ENCODE results near the gene IZUMO4.
A peak's percentile ranks its signal among the peaks of the same experiment; 100 is the strongest.

IZUMO4 gene

DNA sequence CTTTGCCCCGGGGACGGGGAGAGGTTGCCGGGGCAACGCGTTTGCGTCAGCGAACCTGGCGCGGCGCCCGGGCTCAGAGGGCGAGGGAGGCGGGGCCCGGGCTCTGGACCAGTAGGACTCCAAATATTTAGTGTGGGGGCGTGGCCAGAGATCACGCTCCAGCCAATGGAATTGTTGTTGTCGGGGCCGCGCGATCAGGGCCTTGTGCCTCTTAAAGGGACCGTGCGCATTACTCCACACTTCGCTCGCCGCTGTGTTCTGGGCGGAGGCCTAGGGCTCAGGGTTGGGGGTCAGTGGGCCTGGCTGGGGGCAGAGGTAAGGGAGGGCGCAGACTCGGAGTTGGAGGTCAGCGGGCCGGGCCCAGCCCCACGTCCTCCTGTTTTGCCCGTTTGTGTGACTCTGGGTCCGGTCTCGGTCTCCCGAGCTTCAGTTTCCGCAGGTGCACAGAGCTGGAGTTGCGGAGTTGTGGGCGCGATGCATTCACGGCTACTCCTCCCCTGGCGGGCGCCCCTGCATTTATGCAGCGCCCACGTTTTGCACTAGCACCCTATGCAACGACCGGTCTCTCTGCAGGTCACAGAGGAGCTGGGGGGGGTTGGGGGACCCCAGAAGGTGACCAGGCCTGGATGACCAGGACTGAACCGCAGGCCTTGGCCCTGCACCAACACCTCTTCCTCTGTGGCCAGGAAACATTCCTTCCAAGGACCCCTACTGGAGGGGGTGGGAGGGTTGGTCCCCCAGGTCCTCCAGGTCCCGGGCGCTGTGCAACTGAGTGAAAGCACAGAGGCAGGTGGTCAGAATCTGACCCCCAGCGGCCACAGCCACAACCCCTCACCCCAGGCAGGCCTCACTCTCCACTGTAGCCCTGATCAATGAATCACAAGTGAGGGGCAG, 35.0 kb upstream of the IZUMO4 start:
- TF ChIP-seq, protein P1, sequence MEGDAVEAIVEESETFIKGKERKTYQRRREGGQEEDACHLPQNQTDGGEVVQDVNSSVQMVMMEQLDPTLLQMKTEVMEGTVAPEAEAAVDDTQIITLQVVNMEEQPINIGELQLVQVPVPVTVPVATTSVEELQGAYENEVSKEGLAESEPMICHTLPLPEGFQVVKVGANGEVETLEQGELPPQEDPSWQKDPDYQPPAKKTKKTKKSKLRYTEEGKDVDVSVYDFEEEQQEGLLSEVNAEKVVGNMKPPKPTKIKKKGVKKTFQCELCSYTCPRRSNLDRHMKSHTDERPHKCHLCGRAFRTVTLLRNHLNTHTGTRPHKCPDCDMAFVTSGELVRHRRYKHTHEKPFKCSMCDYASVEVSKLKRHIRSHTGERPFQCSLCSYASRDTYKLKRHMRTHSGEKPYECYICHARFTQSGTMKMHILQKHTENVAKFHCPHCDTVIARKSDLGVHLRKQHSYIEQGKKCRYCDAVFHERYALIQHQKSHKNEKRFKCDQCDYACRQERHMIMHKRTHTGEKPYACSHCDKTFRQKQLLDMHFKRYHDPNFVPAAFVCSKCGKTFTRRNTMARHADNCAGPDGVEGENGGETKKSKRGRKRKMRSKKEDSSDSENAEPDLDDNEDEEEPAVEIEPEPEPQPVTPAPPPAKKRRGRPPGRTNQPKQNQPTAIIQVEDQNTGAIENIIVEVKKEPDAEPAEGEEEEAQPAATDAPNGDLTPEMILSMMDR (IDR thresholded peaks at IDR 0.05): peak; percentile 14
- peak overlapping the region; percentile 99 for H3K27ac ChIP-seq
- no peaks in the 10 kb centered on the region for H3K27me3 ChIP-seq
- peaks cover 15% of the 10 kb centered on the region for H3K36me3 ChIP-seq
- H3K9me3 ChIP-seq: no peaks in the 10 kb centered on the region
- H3K4me3 ChIP-seq (ENCODE audit: low read depth in 1 of 2, low read length in 1 of 2): peak overlapping the region; percentile 89 to 90
- H3K4me1 ChIP-seq (ENCODE audit: control insufficient read depth in 1 of 2, insufficient read depth in 1 of 2, low read depth in 1 of 2, low read length in 1 of 2): peaks cover 40 to 42% of the 10 kb centered on the region in 2 experiments

- H3K36me3 ChIP-seq: peaks cover 15% of the 10 kb centered on the region
- H3K4me1 ChIP-seq (ENCODE audit: control insufficient read depth in 1 of 2, insufficient read depth in 1 of 2, low read depth in 1 of 2, low read length in 1 of 2): peaks cover 34 to 36% of the 10 kb centered on the region in 2 experiments
- H3K27ac ChIP-seq: peak overlapping the region; percentile 99
- H3K27me3 ChIP-seq: no peaks in the 10 kb centered on the region
- H3K4me3 ChIP-seq (ENCODE audit: low read depth in 1 of 2, low read length in 1 of 2): peak overlapping the region; percentile 89 to 90
- no peaks in the 10 kb centered on the region for H3K9me3 ChIP-seq
- TF ChIP-seq, protein P1 (IDR thresholded peaks at IDR 0.05): no peak
These were observed 34.4 kb upstream of the IZUMO4 start for GRCh38 chr19:2062389-2062729.

DNA sequence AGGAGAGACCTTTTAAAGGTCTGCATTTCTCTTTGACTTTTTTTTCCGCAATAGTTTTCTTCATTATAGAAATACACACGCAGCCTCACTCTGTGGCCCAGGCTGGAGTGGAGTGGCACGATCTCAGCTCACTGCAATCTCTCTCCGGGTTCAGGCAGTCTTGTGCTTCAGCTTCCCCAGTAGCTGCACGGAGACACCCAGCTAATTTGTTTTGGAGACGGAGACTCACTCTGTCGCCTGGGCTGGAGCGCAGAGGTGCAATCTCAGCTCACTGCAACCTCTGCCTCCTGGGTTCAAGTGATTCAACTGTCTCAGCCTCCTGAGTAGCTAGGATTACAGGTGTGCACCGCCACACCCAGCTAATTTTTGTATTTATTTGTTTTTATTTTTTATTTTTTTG, 33.9 kb upstream of the IZUMO4 start:
- peaks cover 30 to 32% of the 10 kb centered on the region in 2 experiments for H3K4me1 ChIP-seq (ENCODE audit: control insufficient read depth in 1 of 2, insufficient read depth in 1 of 2, low read depth in 1 of 2, low read length in 1 of 2)
- TF ChIP-seq, protein P1 (IDR thresholded peaks at IDR 0.05): no peak
- no peaks in the 10 kb centered on the region for H3K27me3 ChIP-seq
- H3K27ac ChIP-seq: peak overlapping the region; percentile 99
- peaks cover 15% of the 10 kb centered on the region for H3K36me3 ChIP-seq
- H3K4me3 ChIP-seq (ENCODE audit: low read depth in 1 of 2, low read length in 1 of 2): no peak overlapping the region
- H3K9me3 ChIP-seq: no peaks in the 10 kb centered on the region

DNA sequence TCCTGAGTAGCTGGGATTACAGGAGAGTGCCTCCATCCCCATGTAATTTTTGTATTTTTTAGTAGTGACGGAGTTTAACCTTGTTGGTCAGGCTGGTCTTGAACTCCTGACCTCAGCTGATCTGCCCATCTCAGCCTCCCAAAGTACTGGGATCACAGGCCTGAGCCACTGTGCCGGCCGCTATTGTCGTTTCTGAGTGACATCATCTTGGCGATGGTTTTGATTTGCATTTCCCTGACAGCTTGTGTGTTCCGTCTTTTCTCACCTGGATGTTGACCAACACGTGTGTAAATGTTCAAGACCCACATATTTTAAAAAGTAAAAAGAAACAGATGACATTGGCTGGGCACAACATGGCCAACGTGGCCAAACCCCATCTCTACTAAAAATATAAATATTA, 32.9 kb upstream of the IZUMO4 start:
- H3K4me1 ChIP-seq (ENCODE audit: control insufficient read depth in 1 of 2, insufficient read depth in 1 of 2, low read depth in 1 of 2, low read length in 1 of 2): peaks cover 31 to 37% of the 10 kb centered on the region in 2 experiments
- no peak overlapping the region for H3K27ac ChIP-seq
- TF ChIP-seq, protein P1 (IDR thresholded peaks at IDR 0.05): no peak
- H3K4me3 ChIP-seq (ENCODE audit: low read depth in 1 of 2, low read length in 1 of 2): no peak overlapping the region
- peaks cover 20% of the 10 kb centered on the region for H3K36me3 ChIP-seq
- H3K9me3 ChIP-seq: no peaks in the 10 kb centered on the region
- H3K27me3 ChIP-seq: no peaks in the 10 kb centered on the region

DNA sequence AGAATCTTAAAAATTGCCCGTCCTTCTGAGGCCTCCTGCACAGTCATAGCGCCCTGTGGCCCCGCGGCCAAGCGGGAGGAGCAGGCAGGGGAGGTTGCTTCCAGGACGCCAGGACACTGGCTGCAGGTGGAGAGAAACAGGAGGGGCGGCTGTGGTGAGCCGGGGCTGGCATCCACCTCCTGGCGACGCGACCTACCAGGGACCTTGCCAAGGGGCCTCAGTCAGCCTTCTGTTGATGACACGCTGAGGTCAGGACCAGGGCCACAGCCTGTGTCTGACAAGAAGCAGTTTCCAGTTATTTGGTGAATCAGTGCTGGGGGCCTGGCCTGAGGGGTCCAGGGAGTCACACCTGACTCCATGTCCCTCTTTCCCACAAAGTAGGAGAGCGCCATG, 32.3 kb upstream of the IZUMO4 start:
- Histone ChIP-seq H3K27ac (no peak overlapping the region), H3K4me1 (ENCODE audit: control insufficient read depth in 1 of 2, insufficient read depth in 1 of 2, low read depth in 1 of 2, low read length in 1 of 2) (peaks cover 36 to 42% of the 10 kb centered on the region in 2 experiments), H3K27me3 (no peaks in the 10 kb centered on the region), H3K9me3 (no peaks in the 10 kb centered on the region), H3K4me3 (ENCODE audit: low read depth in 1 of 2, low read length in 1 of 2) (no peak overlapping the region), H3K36me3 (peaks cover 25% of the 10 kb centered on the region)
- TF ChIP-seq, protein P1 (IDR thresholded peaks at IDR 0.05): no peak

All from neutrophil (primary cell).